Measurements from ENCODE around the gene COMMD3. TPM values are rescaled to one million over a fixed set of nuclear protein-coding genes. Genes with fewer than 3 reads are reported as not detected.

The COMMD3 gene
- total and polyA plus RNA-seq, 9 of the 15 experiments (the other 6 are each of a cell fraction or from before 2014, with no cell fraction given): 50.7 to 217 (median 80.1) TPM

GRCh38 chr10:22340329-22341189 lies 24.4 kb downstream of the COMMD3 start (continued):
- TF ChIP-seq ESRRA (IDR thresholded peaks at IDR 0.05; ENCODE audit: borderline replicate concordance, low read depth) (no peak), IRF2 (CRISPR knock-in tag; IDR thresholded peaks at IDR 0.05) (peak; percentile 72; the same call in 1 of the 2 replicates), ZNF79 (CRISPR knock-in tag; IDR thresholded peaks at IDR 0.05; ENCODE audit: low read depth) (no peak), SMARCA5 (IDR thresholded peaks at IDR 0.05) (no peak), PTBP1 (IDR thresholded peaks at IDR 0.05; ENCODE audit: low read depth, low read length) (no peak), CC2D1A (IDR thresholded peaks at IDR 0.05) (no peak), MAFG (tag; conservative IDR thresholded peaks at IDR 0.05) (no peak), DMBX1 (CRISPR knock-in tag; IDR thresholded peaks at IDR 0.05; ENCODE audit: borderline replicate concordance) (no peak), SIN3B (IDR thresholded peaks at IDR 0.05; ENCODE audit: low read depth) (peak; percentile 40; the same call in 1 of the 2 replicates), TSHZ1 (CRISPR knock-in tag; IDR thresholded peaks at IDR 0.05) (no peak), GTF2A2 (tag; IDR thresholded peaks at IDR 0.05) (no peak), RERE (CRISPR knock-in tag; IDR thresholded peaks at IDR 0.05; ENCODE audit: borderline replicate concordance) (no peak), ZBTB7A (IDR thresholded peaks at IDR 0.05; ENCODE audit: borderline replicate concordance, control insufficient read depth, low read depth, low read length) (peak; percentile 94), SRSF7 (optimal IDR thresholded peaks at IDR 0.05; ENCODE audit: low read depth, low read length) (no peak), ZNF175 (CRISPR knock-in tag; IDR thresholded peaks at IDR 0.05; ENCODE audit: low read depth) (no peak), GTF2E2 (tag; IDR thresholded peaks at IDR 0.05) (no peak; the same call in 1 of the 2 replicates)
- TF ChIP-seq, protein P1, sequence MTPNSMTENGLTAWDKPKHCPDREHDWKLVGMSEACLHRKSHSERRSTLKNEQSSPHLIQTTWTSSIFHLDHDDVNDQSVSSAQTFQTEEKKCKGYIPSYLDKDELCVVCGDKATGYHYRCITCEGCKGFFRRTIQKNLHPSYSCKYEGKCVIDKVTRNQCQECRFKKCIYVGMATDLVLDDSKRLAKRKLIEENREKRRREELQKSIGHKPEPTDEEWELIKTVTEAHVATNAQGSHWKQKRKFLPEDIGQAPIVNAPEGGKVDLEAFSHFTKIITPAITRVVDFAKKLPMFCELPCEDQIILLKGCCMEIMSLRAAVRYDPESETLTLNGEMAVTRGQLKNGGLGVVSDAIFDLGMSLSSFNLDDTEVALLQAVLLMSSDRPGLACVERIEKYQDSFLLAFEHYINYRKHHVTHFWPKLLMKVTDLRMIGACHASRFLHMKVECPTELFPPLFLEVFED (CRISPR knock-in tag; conservative IDR thresholded peaks at IDR 0.05): no peak

Measured in K562 (cell line).